ENCODE data around the gene ZDHHC3. TPM values are rescaled to one million over a fixed set of nuclear protein-coding genes. Genes with fewer than 3 reads are reported as not detected.
"Not testable (repeated sequence)": the region's sequence is repeated elsewhere in the genome, so short reads cannot be mapped to it uniquely, and the experiment has no call there.

The ZDHHC3 gene
- total RNA-seq, 1 experiment from 2014 or later, result 84.9 TPM

DNA sequence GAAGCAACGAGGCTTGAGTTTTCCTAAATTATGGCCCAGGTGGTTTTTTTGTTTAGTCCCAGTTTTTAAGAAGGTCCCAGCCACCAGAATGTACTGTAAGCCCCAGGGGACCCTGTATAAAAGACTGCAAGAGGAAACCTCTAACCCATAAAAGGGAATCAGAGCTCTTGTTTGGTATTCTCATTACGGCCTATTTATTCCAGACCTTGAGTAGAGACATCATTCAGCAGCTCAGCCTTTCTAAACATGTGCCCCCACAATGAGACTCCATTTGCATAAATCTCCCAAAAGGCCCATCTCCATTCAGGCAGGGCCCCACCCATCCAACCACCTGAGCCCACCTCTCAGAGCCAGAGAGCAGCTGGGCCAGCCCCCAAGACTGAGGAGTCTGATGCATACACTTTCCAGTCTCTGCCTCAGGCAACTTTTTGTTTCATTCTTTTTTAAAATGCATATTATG, 25.7 kb downstream of the ZDHHC3 start:
- H3K9me3 Mint-ChIP-seq (ENCODE audit: low read depth, unreplicated experiment), result no peaks in the 10 kb centered on the region
- intact Hi-C loops (cut with micrococcal nuclease; ENCODE audit: unreplicated experiment), result no loop called here
- no peak overlapping the region for H3K27ac Mint-ChIP-seq (ENCODE audit: unreplicated experiment)
- no peak for DNase-seq
- H3K4me1 Mint-ChIP-seq (ENCODE audit: low read depth, unreplicated experiment), result peaks cover 18% of the 10 kb centered on the region
- TF ChIP-seq CTCF (IDR thresholded peaks at IDR 0.05; ENCODE audit: unreplicated experiment), result no peak
- no peak overlapping the region for H3K4me3 Mint-ChIP-seq (ENCODE audit: low read depth, unreplicated experiment)
- BruUV-seq (replicated peaks), result no TSS peak
- CTCF ChIA-PET, result no interaction called here
- H3K36me3 Mint-ChIP-seq (ENCODE audit: insufficient read depth, unreplicated experiment), result no peaks in the 10 kb centered on the region
- H3K27me3 Mint-ChIP-seq (ENCODE audit: unreplicated experiment), result no peaks in the 10 kb centered on the region

- H3K27me3 Mint-ChIP-seq (ENCODE audit: unreplicated experiment); H3K9me3 Mint-ChIP-seq (ENCODE audit: low read depth, unreplicated experiment); intact Hi-C loops (cut with micrococcal nuclease; ENCODE audit: unreplicated experiment); H3K4me3 Mint-ChIP-seq (ENCODE audit: low read depth, unreplicated experiment); DNase-seq; BruUV-seq (replicated peaks); H3K36me3 Mint-ChIP-seq (ENCODE audit: insufficient read depth, unreplicated experiment); CTCF ChIA-PET; H3K27ac Mint-ChIP-seq (ENCODE audit: unreplicated experiment): not testable (repeated sequence)
- peaks cover 15% of the 10 kb centered on the region for H3K4me1 Mint-ChIP-seq (ENCODE audit: low read depth, unreplicated experiment)
Observed at GRCh38 chr3:44949770-44950169, 26.2 kb downstream of the ZDHHC3 start.

- Mint-ChIP-seq H3K27me3 (ENCODE audit: unreplicated experiment) (no peaks in the 10 kb centered on the region), H3K36me3 (ENCODE audit: insufficient read depth, unreplicated experiment) (peaks cover 3% of the 10 kb centered on the region), H3K9me3 (ENCODE audit: low read depth, unreplicated experiment) (no peaks in the 10 kb centered on the region), H3K27ac (ENCODE audit: unreplicated experiment) (no peak overlapping the region), H3K4me1 (ENCODE audit: low read depth, unreplicated experiment) (peaks cover 9% of the 10 kb centered on the region), H3K4me3 (ENCODE audit: low read depth, unreplicated experiment) (no peak overlapping the region)
- no TSS peak for BruUV-seq (replicated peaks)
- no peak for DNase-seq
- no peak for TF ChIP-seq CTCF (IDR thresholded peaks at IDR 0.05; ENCODE audit: unreplicated experiment)
- intact Hi-C loops (cut with micrococcal nuclease; ENCODE audit: unreplicated experiment), result no loop called here
- CTCF ChIA-PET, result no interaction called here
Observed at GRCh38 chr3:44948239-44948638, 27.7 kb downstream of the ZDHHC3 start.

GRCh38 chr3:44942202-44942921, 33.6 kb downstream of the ZDHHC3 start:
- TF ChIP-seq CTCF (IDR thresholded peaks at IDR 0.05; ENCODE audit: unreplicated experiment), result no peak
- Mint-ChIP-seq H3K27ac (ENCODE audit: unreplicated experiment) (no peak overlapping the region), H3K36me3 (ENCODE audit: insufficient read depth, unreplicated experiment) (peaks cover 6% of the 10 kb centered on the region), H3K4me3 (ENCODE audit: low read depth, unreplicated experiment) (no peak overlapping the region), H3K4me1 (ENCODE audit: low read depth, unreplicated experiment) (no peaks in the 10 kb centered on the region), H3K9me3 (ENCODE audit: low read depth, unreplicated experiment) (no peaks in the 10 kb centered on the region), H3K27me3 (ENCODE audit: unreplicated experiment) (no peaks in the 10 kb centered on the region)
- CTCF ChIA-PET, result no interaction called here
- intact Hi-C loops (cut with micrococcal nuclease; ENCODE audit: unreplicated experiment), result no loop called here
- no TSS peak for BruUV-seq (replicated peaks)
- DNase-seq, result no peak

DNA sequence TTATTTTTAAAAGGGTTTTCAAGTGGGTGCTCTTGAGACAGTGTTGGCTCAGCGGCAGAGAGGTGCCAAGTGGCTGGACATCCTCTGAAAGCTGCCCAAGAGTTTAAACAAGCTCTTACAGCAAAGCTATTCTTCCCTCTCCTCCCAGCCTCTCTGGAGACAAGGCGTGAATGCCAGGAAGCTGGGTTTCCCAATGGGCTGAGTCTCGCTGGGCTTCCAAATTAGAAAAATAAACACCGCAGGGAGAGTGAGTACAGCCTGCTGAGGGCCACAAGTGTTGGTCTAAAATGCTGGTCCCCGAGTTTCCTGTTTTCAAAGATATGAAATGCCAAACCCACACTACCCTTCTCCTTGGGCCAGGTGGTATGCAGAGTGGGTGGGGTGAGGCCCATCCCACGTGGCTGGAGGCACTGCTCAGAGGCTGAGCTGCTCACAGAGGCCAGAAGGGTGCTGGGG, 36.4 kb downstream of the ZDHHC3 start:
- H3K27me3 Mint-ChIP-seq (ENCODE audit: unreplicated experiment), result no peaks in the 10 kb centered on the region
- CTCF ChIA-PET, result no interaction called here

More for the DNA sequence above, 36.4 kb downstream of the ZDHHC3 start:
- Mint-ChIP-seq H3K9me3 (ENCODE audit: low read depth, unreplicated experiment) (no peaks in the 10 kb centered on the region), H3K4me3 (ENCODE audit: low read depth, unreplicated experiment) (no peak overlapping the region), H3K27ac (ENCODE audit: unreplicated experiment) (no peak overlapping the region), H3K4me1 (ENCODE audit: low read depth, unreplicated experiment) (no peaks in the 10 kb centered on the region), H3K36me3 (ENCODE audit: insufficient read depth, unreplicated experiment) (peaks cover 6% of the 10 kb centered on the region)
- no TSS peak for BruUV-seq (replicated peaks)
- no peak for TF ChIP-seq CTCF (IDR thresholded peaks at IDR 0.05; ENCODE audit: unreplicated experiment)
- no peak for DNase-seq
- intact Hi-C loops (cut with micrococcal nuclease; ENCODE audit: unreplicated experiment), result no loop called here

Measured in Calu3 (cell line).